ENCODE measurements around the gene PTPN20.

DNA sequence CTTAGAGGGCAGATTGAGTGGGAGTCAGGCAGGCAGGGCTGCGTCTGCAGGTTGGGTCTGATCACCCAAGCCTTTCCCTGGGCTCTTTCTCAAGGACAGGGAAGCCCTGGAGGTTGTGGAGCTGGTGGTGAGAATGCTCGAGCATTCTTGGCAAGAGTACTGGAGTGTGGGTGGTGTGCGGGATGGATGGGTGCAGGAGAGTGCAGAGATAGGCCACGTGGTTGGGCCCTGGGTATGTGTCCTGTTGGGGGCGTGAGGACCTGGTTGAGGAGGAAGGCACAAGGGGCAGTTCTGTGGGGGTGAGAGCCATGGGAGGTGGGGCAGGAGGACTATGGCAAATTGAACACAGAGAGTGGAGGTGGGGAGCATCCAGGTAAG lies 135.9 kb downstream of the PTPN20 start:
- TF ChIP-seq, protein P1, sequence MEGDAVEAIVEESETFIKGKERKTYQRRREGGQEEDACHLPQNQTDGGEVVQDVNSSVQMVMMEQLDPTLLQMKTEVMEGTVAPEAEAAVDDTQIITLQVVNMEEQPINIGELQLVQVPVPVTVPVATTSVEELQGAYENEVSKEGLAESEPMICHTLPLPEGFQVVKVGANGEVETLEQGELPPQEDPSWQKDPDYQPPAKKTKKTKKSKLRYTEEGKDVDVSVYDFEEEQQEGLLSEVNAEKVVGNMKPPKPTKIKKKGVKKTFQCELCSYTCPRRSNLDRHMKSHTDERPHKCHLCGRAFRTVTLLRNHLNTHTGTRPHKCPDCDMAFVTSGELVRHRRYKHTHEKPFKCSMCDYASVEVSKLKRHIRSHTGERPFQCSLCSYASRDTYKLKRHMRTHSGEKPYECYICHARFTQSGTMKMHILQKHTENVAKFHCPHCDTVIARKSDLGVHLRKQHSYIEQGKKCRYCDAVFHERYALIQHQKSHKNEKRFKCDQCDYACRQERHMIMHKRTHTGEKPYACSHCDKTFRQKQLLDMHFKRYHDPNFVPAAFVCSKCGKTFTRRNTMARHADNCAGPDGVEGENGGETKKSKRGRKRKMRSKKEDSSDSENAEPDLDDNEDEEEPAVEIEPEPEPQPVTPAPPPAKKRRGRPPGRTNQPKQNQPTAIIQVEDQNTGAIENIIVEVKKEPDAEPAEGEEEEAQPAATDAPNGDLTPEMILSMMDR (conservative IDR thresholded peaks at IDR 0.05): no peak
- no peak for TF ChIP-seq ZFX (IDR thresholded peaks at IDR 0.05)

All from C4-2B (cell line).